OCI-LY3 (cell line): Measurements from ENCODE around the gene BOD1.

Experiments used
- H2AFZ ChIP-seq: fragments of 200-600, 300-600 bp; shearing (Covaris generic); 2 replicates; pipeline ENCODE4 v1.6.0; 2014; ENCODE audit warnings: antibody characterized with exemption, low read depth, low read length
- H3K27ac ChIP-seq: fragments of 200-600, 300-600 bp; sonication (generic); 2 replicates; pipeline ENCODE4 v1.5.1; 2014; ENCODE audit warnings: mild to moderate bottlenecking, low read length, moderate library complexity, mixed read lengths
- H3K27me3 ChIP-seq: fragments of 200-600, 300-600 bp; sonication (generic); 2 replicates; pipeline ENCODE4 v1.6.1; 2014; ENCODE audit warnings: low read depth, low read length, mixed read lengths
- H3K36me3 ChIP-seq: fragments of 200-600, 300-600 bp; sonication (generic); replicated peaks from 2 replicates; pipeline ENCODE3; 2014; ENCODE audit warnings: low read depth, low read length, mixed read lengths
- H3K4me1 ChIP-seq: fragments of 300-600, 200-600 bp; sonication (generic); 2 replicates; pipeline ENCODE4 v1.6.1; 2014; ENCODE audit warnings: low read length, mixed read lengths
- H3K4me2 ChIP-seq: fragments of 200-600, 300-600 bp; sonication (generic); 2 replicates; pipeline ENCODE4 v1.6.1; 2014; ENCODE audit warnings: low read length, mixed read lengths
- H3K4me3 ChIP-seq: fragments of 300-600, 200-600 bp; sonication (generic); 2 replicates; pipeline ENCODE4 v1.5.1; 2014; ENCODE audit warnings: antibody characterized with exemption, mild to moderate bottlenecking, low read length, moderate library complexity
- H3K79me2 ChIP-seq: fragments of 300-600, 200-600 bp; shearing (Covaris generic); 2 replicates; pipeline ENCODE4 v1.6.1; 2014; ENCODE audit warnings: mild to moderate bottlenecking, low read length, mixed read lengths
- H3K9ac ChIP-seq: fragments of 300-600, 200-600 bp; shearing (Covaris generic); 2 replicates; pipeline ENCODE4 v1.6.0; 2014; ENCODE audit warnings: mild to moderate bottlenecking, low read length, moderate library complexity
- H3K9me3 ChIP-seq: fragments of 200-600, 300-600 bp; shearing (Covaris generic); 2 replicates; pipeline ENCODE4 v1.6.1; 2014; ENCODE audit warnings: low read length, mixed read lengths; ENCODE audit not compliant: insufficient read depth
- H4K20me1 ChIP-seq: fragments of 200-600, 300-600 bp; sonication (generic); 2 replicates; pipeline ENCODE4 v1.6.1; 2016; ENCODE audit warnings: low read length, mixed read lengths; ENCODE audit not compliant: insufficient read depth
- CTCF ChIP-seq: fragments of 200-600, 300-600 bp; sonication (generic); IDR thresholded peaks from 2 replicates; pipeline ENCODE4 v1.5.1; 2014; ENCODE audit warnings: antibody characterized with exemption, low read length, low read depth
- EZH2phosphoT487 ChIP-seq: fragments of 200-600 bp; shearing (Covaris generic); IDR thresholded peaks from 2 replicates; pipeline ENCODE4 v1.6.1; 2018; ENCODE audit warnings: antibody characterized with exemption, mixed run types, low read depth

Gene BOD1

GRCh38 chr5:173583346-173583745 lies 33.1 kb downstream of the BOD1 start:
- H3K36me3 ChIP-seq = no peaks in the 10 kb centered on the region
- H3K9ac ChIP-seq = no peak overlapping the region
- peaks cover 46% of the 10 kb centered on the region for H3K27me3 ChIP-seq
- no peak overlapping the region for H3K4me3 ChIP-seq
- no peaks in the 10 kb centered on the region for H3K4me1 ChIP-seq
- no peak overlapping the region for H3K27ac ChIP-seq
- no peaks in the 10 kb centered on the region for H3K79me2 ChIP-seq
- H2AFZ ChIP-seq = no peak overlapping the region
- no peak overlapping the region for H3K4me2 ChIP-seq
- H4K20me1 ChIP-seq = no peaks in the 10 kb centered on the region
- no peaks in the 10 kb centered on the region for H3K9me3 ChIP-seq
- TF ChIP-seq CTCF (no peak), EZH2phosphoT487 (no peak)

DNA sequence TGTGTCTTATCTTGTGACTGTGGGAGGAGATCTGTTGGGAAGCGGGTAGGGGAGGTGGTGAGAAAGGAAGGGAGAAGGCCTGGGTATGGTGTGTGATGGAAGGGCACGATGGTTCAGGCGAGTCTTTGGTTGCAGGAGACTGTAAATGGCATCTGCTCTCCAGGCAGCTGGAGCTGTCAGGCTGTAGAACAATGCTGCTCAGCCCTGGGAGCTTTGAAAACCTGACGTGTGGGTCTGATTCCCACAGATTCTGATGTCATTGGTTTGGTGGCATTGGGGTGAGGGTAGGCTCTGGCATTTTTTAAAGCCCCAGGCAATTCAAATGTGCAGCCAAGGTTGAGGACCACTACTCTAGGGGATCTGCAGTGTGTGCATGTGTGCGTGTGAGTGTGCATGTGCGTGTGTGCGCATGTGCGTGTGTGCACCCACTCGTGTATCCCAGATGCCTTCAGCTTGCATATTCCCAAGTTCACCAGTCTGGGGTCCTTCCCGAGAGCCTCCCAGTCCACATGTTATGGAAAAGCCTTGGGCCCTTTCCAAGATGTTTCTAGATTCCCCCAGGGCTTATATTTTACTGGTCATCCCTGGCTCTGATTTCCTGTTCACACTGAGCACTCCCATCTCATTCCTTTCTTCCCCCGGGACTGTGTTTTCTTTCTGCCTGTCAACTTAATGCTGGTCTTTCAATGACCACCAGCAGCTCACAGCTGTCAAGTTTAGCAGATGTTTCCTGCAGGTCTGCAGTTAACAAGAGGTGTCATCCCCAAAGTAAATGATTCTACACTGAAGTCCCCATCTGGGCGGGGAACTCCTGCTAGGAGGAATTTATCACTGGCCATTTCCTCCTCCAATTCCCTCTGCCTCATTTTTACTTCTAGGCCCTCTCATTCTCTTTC lies 34.0 kb downstream of the BOD1 start:
- no peak overlapping the region for H2AFZ ChIP-seq
- no peak for TF ChIP-seq EZH2phosphoT487
- TF ChIP-seq CTCF = no peak

GRCh38 chr5:173581408-173582215 lies 34.8 kb downstream of the BOD1 start:
- H3K27me3 ChIP-seq = peaks cover 38% of the 10 kb centered on the region
- H3K4me1 ChIP-seq = no peaks in the 10 kb centered on the region
- no peaks in the 10 kb centered on the region for H3K36me3 ChIP-seq
- H3K27ac ChIP-seq = no peak overlapping the region
- H3K9me3 ChIP-seq = no peaks in the 10 kb centered on the region
- no peak for TF ChIP-seq EZH2phosphoT487
- peak; percentile 89 for TF ChIP-seq CTCF
- H3K4me3 ChIP-seq = no peak overlapping the region
- H3K79me2 ChIP-seq = no peaks in the 10 kb centered on the region
- H3K4me2 ChIP-seq = no peak overlapping the region
- H3K9ac ChIP-seq = no peak overlapping the region
- H2AFZ ChIP-seq = no peak overlapping the region
- no peaks in the 10 kb centered on the region for H4K20me1 ChIP-seq

More for the DNA sequence above, 34.0 kb downstream of the BOD1 start:
- no peak overlapping the region for H3K9ac ChIP-seq
- H3K4me2 ChIP-seq = no peak overlapping the region
- no peaks in the 10 kb centered on the region for H3K79me2 ChIP-seq
- no peaks in the 10 kb centered on the region for H3K36me3 ChIP-seq
- peaks cover 39% of the 10 kb centered on the region for H3K27me3 ChIP-seq
- H4K20me1 ChIP-seq = no peaks in the 10 kb centered on the region
- H3K4me3 ChIP-seq = no peak overlapping the region
- H3K4me1 ChIP-seq = no peaks in the 10 kb centered on the region
- H3K27ac ChIP-seq = no peak overlapping the region
- no peaks in the 10 kb centered on the region for H3K9me3 ChIP-seq
